SK-N-MC (cell line): ENCODE results near the gene UNKL.
A peak's percentile ranks its signal among the peaks of the same experiment; 100 is the strongest.

Experiments
- EZH2 ChIP-seq: fragments of 200-600 bp; sonication (generic); IDR thresholded peaks from one replicate; pipeline ENCODE4 v1.6.1; 2017; ENCODE audit warnings: antibody characterized with exemption
- POLR2AphosphoS5 ChIP-seq: IDR thresholded peaks from 2 replicates; pipeline ENCODE4 v1.6.1; 2012; ENCODE audit warnings: mild to moderate bottlenecking, low read depth, low read length, borderline replicate concordance

DNA sequence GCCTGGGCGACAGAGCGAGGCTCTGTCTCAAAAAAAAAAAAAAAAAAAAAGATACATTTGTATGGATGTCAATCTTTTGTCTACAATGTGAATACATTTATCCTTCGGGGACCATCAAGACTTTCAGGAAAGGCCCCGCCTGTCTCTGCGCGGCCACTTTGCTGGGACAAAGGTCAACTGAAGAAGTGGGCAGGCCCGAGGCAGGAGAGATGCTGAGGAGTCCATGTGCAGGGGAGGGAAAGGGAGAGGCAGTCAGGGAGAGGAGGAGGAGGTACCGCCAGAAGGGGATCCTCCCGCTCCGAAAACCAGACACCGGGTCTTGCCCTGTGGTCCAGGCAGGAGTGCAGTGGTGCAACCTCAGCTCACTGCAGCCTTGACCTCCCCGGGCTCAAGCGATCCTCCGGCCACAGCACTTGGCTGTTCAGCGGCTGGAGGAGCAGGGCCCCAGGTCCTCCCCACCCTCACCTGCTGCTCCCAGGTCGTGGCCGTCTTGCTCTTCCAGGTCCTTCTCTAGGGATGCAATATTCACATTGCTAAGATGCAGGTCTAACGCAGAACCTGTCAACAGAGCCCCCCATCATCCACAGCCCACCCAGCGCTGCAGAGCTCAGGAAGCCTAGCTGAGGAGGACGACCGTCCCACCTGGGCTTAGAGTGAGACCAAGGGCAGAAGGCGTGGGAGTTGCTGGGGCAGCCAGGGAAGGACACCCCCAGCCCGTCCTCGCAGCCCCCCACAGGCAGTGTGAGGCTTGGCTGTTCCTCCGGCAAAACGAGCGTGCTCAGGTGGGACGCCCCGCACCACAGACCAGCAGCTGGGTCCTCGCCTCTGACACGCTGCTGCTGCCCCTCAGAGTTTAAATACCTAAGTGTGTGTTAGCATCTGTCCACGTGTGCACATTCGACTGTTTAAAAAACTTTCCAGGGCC is 43.2 kb downstream of the UNKL start:
- TF ChIP-seq POLR2AphosphoS5 = peak; percentile 12; the same call in 1 of the 2 replicates
- TF ChIP-seq EZH2 = no peak
